CD4-positive, alpha-beta T cell treated with Interleukin-17A for 1 hour (primary cell): ENCODE data around the gene ANKRD17.

ENCODE experiments used
- DNase-seq: peaks from one replicate; pipeline ENCODE4 v3.0.0-alpha.2; 2020

The ANKRD17 gene

DNA sequence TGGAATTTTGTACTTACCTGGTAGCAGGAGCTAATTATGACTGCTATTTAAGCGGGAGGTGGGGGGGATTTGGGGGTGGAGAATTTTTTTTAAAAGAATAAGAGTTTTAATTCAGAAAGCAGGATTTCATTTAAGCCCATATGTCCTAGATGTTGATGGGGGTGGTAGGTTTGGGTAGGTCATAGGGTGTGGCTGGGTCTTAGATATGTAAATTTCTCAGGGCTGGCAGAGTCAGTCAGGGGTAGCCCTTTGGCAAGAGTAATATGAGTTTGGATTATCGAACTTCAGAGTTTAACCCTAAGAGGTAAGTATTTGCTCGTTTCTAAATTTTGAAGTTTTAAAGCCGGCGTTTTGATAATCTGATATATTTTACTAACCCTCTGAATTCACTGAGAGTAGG lies 153.9 kb downstream of the ANKRD17 start:
- no peak for DNase-seq

DNA sequence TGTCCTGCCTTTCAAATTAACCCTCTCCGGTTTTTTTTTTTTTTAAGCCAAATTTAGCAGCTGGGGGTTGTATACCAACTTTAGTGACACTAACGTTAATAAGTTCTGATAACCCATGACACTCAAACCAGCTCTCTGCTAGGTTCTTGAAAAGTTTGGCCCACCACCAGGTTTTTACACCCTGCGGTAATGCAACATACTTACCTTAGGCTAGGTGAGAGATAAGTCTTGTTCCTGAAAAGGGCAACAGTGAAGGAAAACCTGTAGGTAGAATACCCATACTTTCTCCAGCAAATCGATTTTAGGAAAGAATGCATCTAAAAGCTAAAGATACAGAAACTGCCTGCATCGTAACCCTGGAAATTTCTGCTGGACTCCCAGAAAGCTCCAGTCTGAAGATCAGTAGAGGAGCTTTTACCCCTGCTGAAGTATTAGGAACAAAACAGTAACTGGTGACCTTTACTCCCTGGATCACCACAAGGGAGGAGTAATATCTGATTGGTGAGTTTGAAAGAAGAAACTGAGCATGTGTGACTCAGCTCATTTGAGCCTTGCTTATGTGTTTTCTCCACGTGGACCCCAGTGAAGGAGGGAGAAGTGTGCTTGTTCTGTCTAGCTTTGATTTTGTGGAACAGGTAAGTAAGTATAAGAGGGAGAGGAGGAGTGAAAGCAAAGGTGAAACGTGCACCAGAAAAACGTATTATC lies 154.6 kb downstream of the ANKRD17 start:
- no peak for DNase-seq

DNA sequence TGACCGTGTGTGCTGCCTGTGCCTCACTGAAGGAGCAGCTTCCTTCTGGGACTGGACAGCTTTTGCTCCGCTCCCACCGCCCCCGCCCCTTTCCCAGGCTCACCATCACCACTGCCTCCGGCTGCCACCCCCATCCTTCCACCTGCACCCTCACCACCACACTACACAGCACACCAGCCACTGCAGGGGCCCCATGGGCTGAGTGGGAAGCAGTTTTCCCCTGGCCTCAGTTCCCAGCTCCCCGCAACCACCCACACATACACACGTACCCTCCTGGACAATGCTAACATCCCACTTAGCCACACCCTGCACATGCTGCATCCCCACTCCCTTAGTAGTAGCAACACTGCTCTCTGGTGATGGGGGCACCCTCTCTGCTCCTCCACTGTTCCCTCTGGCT lies 159.5 kb downstream of the ANKRD17 start:
- DNase-seq, result no peak

DNA sequence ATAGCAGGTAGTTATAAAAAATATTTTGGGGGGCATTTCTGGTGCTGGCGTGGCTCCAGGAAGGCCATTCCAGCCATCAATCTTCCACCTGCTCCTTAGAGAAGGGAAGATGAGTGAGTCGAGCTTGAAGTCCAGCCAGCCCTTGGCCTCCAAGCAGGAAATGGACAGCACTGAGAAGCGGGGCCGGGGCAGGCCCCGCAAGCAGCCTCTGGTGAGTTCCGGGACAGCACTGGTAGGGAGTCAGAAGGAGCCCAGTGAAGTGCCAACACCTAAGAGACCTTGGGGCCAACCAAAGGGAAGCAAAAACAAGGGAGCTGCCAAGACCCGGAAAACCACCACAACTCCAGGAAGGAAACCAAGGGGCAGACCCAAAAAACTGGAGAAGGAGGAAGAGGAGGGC lies 159.9 kb downstream of the ANKRD17 start:
- DNase-seq, result no peak

DNA sequence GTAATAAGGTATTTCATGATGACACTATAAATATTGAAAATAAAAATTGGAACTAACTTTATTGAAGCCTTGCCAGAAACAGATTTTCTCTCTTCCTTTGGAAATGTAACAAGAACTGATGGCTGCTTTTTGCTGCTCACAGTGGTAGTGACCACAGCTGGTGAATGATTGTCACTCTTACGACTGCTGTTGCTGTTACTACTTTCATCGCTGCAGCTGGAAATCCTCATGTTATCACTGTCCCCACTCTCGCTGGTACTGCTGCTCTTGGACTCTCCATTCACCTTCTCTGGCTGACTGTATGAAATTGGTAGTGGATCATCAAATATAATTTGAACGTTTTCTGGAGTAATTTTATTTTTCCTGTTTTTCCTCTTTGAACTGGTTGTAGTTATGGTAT lies 160.6 kb downstream of the ANKRD17 start:
- DNase-seq, result no peak

DNA sequence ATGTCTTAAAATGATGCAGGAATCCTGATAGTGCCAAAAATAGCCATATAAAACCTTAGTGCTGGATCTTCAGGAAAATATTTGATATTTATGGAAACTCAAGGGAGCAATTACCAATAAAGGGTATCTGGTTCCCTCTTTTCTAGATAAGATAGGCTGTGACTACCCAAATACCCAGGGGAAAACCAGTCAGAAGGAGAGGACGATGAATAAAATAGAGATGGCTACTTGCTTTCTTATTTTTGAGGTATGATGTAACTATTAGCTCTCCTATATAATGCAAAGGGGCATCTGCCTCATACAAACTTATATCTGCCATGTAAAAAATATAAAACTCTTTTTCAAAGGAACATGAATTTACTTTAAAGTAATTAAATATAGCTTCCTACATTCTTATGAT lies 165.7 kb downstream of the ANKRD17 start:
- no peak for DNase-seq

DNA sequence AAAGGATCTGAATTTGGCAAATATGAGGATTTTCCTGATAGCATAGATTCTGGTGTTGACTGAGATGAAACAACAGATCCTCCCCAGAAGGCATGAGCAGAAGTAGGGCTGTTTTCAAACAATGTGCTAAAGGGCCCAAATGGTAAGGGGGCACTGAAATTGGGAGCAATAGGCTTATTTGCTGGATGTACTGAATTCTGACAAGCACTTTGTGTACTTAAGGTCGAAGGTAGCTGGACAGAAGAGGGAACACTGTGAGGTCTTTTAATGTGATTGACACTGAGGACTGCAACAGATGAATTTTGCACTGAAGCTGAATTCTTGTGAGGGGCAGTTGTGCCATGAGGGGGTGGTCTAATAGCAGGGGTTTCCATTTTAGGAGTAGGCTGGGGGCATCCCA lies 167.9 kb downstream of the ANKRD17 start:
- DNase-seq, result no peak

DNA sequence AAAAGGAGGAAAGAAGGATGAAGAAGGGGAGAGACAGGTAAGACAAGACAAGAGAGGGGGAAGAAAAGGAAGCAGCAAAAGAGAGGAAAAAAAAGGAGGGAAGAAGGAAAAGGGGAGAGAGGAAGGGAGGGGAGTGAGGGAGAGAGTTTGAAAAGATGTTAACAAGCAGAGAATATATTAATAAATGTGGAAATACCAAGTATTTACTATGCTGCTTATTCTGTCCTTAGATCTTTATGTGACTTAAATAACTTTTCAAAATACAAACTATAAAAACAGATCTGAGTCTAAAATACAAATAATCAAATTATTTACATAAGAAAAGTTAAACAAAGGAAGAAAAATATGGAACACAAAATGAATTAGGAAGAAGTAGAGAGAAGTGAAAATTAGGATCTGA lies 170.7 kb downstream of the ANKRD17 start:
- DNase-seq, result no peak

DNA sequence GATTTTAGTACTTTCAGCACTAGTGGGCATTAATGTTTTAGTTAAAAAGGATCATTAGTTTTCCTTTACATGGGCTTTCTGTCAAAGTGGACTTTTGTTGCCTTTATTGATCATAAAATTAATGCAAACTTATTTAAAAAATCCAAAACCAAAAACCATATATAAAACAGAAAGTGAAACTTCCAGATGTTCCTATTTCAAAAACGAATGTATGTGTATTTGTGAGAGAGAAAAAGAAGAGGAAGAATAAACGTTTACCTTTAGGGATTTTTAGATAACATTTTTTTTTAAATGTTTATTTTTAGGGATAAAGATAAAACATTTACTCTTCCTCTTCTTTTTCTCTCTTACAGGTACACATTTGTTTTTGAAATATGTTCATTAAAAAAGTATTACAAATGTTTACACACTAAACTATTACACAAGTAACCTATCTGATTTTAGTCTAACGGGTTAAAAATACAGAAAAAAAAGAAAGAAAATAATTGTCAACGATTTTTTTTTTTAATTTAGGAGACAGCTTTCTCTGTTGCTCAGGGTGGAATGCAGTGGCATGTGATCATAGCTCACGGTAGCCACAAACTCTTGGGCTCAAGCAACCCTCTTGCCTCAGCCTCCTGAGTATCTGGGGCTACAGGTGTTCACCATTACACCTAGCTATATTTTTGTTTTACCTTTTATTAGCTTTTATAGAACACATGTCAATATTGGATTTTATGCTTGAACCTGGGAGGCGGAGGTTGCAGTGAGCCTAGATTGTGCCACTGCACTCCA lies 172.3 kb downstream of the ANKRD17 start:
- DNase-seq, result peak; percentile 36

DNA sequence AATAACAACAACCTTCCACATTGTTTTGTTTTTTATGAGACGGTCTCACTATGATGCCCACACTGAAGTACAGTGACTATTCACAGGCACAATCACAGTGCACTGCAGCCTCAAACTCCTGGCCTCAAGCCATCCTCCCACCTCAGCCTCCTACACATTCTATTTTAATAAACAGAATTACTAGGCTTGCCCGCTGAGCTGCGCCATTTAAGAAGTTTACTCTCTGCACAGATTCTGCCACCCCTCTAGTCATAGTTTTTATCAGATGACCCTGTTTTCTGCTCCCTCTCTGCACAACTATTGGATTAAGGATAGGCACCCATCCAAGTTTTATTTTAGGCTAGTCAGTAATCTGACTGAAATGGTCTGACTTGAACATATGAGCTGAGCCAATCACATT lies 177.8 kb downstream of the ANKRD17 start:
- no peak for DNase-seq

DNA sequence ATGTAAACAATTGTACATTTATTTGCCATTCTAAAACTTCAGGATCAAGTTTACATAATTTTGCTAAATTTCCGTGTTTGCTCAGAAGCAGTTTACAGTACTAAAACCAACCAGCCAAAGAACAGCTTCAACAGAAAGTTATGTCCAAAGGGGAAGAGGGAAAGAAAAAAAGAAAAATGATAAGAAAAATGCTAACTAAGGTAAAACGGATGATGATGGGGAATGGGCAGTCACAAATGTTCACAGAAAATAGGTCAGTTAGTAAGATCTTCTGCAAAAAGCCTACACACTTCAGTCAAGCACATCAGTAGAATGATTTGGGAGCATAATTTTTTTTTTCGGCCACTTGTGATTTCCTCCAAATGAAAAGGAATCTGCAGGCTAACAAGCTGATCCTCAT lies 182.8 kb downstream of the ANKRD17 start:
- no peak for DNase-seq

DNA sequence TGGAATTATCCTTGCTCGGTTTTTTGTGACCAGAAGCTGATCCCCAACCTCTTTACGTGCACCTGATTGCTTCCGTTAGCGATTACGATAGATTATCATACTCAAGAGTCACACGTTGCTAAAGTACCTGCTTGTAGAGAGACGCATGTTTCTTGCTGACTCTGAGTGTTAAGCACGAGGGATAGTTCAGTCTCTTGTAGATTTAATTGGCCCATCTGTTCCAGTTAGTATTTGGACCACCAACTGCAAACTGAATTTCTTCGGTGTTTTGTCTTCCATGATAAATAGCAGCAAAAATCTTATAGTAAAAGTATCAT lies 188.6 kb downstream of the ANKRD17 start:
- DNase-seq, result no peak

DNA sequence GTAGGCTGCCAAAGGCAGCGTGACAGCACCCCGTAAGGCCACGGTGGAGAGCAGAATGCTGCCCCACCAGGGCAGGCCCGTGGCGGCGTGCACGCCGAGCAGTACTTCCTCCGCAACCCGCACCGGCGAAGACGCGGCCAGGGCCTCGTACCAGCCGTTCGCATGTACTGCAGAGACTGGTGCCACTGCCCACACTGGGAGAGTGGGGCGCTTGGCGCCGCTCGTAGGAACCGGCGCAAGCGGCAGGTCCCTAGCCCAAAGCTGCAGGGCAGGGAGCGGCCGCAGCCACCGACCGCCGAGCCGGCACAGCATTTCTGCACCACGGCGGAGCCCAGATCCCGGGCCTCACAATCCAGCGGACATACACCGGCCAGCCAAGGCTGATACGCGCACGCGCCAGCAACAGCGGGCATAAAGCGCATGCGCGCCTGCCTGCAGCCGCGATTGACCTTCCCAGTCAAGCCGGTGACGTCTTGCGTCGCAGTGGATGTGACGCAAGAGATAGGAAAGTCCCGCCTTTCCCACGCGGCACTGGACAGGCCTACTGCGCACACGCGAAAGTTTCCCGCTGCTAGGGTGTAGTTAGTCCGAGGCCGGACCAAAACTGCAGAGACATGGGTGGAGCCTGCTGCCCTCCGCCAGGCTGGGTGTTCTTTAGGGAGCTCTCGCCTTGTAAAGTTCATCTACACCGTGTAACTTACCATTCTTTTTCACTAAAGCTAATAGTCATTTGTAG lies 189.1 kb downstream of the ANKRD17 start, which contains the start of gene COX18:
COX18 (minus strand) TSS at position 379 of the 736 bp plus-strand sequence; CDS start at position 312, 67 bp downstream.
- peak; percentile 98 for DNase-seq

DNA sequence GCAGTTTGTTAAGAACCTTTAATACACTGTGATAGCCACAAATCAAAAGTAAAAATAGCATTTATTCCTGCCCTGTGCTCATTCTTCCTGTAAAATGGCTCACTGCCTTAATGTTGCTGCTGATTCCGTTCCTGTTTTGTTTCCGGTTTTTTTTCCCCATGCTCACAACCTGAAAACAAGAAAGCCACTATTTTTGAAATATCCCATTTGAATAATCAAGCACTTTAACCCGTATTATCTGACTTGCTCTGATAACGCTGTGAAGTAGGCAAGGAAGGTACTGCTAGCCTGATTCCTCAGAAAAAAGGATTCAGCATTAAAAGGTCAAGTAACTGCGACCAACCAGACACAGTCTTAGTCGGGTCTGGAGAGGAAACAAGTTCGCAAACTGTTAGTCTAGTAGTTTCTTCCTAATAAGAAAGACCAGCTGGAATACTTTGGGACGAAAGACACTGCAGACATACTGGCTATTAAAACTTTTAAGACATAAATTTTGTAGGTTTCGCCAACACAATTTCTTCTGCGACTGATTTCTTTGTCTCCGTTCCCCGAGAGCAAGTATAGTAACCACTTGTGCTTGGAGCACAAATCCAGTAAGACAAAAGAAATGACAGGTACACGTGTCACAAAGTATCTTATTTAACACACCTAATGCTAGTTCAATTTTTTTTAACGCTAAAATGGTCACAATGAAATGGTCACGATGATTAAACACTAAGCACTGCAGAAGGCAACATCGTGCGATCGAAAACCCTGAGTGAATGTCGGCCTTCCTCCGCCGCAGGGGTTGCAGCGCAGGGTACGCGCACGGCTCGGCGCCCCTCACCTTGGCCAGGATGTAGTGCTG lies 189.9 kb downstream of the ANKRD17 start:
- DNase-seq, result peak; percentile 57

DNA sequence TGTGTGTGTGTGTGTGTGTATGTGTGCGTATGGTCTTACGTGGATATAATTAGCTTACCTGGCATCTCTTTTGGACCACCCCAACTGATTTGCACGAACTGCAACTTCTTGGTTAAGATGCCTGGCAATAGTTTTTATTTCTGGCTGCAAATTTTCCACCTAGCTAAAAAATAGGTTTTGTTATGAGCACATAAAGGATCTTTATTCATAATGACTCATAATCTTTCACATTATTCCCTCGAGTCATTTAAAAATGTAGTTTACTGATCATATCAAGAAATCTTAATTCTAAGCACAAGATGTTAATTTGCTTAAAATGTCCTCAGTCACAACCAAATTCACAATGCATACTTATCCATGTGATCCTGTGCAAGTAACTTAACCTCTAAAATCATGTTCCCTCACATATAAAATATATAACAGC lies 190.6 kb downstream of the ANKRD17 start:
- peak; percentile 36 for DNase-seq

DNA sequence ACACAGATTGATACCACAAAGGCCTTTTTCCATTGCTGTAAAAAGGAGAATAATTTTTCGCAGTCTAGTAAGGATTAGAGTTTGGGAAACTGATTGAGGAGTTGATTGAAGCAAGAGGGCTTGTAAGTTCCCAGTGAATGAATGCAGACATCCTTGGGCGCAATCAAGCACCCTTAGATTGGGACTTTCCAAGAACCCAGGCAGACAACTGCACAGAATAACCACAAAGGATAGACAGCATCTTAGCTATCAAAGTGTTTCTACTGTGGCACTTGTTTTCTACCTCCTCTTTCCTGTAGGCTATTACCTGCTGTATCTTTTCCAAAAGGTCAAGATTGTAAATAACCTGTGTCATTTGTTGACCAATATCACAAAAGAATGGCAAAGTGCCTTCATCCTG lies 191.7 kb downstream of the ANKRD17 start:
- peak; percentile 72 for DNase-seq

DNA sequence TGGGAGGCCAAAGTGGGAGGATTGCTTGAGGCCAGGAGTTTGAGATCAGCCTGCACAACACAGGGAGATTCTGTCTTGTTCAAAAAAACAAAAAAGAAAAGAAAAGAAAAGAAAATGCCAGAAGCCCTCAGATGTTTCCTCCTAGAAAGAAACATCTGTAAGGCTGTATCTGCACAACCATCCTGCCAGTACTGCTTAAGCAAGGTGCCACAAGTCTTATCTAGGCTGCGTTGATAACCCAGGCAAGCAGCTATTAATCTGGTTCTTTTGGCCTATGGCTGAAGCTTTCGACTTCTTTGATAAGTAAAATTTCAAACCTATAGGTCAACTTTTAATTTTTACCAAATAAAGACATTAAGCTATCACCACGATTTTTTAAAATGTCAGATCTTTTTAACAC lies 192.2 kb downstream of the ANKRD17 start:
- DNase-seq, result no peak

DNA sequence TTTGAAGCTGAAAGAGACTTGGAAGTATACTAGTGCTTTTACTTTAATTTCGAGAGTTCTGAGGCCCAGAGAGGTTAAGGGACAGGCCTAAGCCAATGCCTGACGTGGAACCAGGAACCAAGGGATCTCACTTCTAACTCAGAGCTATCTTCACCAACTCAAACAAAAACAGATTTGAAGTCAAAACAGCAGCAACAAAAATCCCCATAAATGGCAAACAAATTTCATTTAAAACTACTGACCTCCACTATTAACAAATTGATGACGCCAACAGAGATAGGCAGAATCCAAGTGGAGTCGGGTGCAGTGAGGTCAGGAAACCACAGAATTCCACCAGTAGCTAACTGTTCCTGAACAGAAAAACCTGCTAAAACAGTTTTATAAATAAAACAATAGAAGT lies 194.1 kb downstream of the ANKRD17 start:
- DNase-seq, result no peak

DNA sequence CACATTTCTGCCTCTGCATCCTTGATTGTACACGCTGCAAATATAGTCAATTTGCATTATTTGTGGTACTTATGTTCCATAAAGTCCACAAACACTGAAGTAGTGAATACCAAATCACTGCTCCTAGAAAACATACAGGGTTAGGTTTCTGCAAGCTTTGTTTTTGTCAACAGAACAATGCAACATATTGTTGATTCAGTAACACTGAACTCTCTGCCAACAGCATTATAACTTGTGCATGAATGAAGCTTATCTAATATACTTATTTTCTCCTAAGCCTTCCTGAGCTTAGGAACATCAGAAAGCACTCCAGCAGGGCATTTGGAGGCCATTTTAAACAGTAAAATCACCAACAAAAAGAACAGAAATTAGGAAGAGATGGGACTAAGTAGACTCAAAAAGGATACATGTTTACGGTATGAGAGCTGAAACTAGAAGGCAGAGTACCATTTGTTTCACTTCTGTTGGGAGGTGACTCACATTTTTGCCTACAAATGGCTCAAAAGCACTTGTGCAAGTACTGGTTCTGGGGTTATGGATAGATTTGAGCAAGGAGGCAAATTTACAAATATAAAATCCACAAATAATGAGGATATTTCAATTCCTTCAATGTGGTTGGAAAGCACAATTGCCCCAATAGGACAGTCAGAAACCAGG lies 203.2 kb downstream of the ANKRD17 start:
- DNase-seq, result no peak

DNA sequence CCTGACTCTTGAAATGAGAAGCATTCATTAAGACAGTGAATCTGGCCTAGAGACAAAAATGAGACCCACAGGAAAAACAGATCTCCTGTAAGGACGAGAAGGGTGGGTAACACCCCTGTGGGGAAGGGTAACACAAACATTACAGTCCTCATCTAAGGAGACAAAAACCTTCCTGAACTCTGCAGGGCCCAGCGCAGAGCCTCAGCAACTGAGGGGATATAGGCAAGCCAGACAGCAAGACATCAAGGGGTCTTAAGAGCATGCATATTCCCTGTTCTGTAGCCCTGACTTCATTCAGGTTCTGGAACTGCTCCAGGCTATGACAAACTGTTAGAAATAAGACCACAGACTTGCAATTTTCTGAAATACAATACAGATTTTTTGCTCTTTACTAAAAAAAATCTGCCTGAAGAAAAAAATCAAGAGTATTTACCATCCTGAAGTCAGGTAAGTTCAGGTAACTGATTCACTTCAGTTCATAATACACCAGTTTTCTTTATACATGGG lies 204.6 kb downstream of the ANKRD17 start:
- no peak for DNase-seq

DNA sequence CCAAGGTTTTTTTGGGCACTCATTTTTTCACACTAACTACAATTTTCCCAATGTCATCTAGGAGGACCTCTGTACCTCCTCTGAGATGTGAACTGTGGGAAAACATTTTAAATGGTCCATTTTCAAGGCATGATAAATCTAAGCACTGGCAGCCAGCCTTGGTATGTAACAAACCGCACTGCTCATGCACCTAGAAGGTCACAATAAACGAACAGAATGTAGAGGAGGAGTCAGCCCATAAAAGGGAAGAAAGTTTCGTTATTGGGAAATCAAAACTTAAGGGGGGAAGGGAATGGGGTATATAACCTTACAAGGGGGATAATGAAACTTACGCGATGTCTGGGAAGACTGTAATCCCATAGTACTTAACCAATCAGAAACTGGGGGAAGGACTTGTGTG lies 205.5 kb downstream of the ANKRD17 start:
- DNase-seq, result no peak

DNA sequence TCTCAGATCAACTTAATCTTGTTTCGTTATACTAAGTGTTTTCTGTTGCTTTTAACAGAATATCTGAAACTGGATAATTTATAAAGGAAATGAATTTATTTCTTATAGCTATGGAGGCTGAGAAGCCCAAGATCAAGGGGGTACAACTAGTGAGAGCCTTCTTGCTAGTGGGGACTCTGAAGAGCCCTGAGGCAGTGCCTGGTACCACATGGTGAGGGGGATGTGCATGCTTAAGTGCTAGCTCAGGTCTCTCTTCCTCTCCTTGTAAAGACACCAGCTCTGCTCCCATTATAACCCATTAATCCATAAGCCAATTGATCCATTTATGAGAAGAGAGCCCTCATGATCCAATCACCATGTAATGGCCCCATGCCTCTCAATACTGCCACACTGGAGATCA lies 207.0 kb downstream of the ANKRD17 start:
- DNase-seq, result no peak
